GM19372 (cell line): ENCODE data around the gene TCF7L2.
"Not testable (repeated sequence)": the region's sequence is repeated elsewhere in the genome, so short reads cannot be mapped to it uniquely, and the experiment has no call there.

Experiments used
- ATAC-seq: cut with Tn5 transposase; IDR thresholded peaks from one replicate; pipeline ENCODE4 v1.9.1; 2021; ENCODE audit warnings: mild to moderate bottlenecking, low read depth, moderate library complexity; ENCODE audit not compliant: unreplicated experiment

The TCF7L2 gene

DNA sequence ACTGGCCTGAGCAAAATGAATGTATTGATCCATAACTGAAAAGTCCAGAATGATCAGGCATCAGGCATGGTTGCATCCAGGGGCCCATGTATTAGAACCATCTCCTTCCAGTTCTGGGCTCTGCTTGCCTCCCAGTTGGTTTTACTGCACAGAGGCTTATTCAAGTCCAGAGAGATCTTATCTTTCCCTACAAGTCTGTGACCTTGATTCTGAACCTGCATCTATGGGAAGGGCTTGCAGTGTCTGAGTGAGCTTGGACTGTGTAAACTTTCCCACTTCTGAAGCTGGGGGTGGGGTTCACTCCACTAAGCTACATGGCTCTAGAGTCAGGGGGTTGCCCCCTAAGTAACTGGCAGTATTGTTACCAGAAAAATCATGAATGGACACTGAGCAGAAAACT lies 136.2 kb downstream of the TCF7L2 start:
- ATAC-seq, result no peak

DNA sequence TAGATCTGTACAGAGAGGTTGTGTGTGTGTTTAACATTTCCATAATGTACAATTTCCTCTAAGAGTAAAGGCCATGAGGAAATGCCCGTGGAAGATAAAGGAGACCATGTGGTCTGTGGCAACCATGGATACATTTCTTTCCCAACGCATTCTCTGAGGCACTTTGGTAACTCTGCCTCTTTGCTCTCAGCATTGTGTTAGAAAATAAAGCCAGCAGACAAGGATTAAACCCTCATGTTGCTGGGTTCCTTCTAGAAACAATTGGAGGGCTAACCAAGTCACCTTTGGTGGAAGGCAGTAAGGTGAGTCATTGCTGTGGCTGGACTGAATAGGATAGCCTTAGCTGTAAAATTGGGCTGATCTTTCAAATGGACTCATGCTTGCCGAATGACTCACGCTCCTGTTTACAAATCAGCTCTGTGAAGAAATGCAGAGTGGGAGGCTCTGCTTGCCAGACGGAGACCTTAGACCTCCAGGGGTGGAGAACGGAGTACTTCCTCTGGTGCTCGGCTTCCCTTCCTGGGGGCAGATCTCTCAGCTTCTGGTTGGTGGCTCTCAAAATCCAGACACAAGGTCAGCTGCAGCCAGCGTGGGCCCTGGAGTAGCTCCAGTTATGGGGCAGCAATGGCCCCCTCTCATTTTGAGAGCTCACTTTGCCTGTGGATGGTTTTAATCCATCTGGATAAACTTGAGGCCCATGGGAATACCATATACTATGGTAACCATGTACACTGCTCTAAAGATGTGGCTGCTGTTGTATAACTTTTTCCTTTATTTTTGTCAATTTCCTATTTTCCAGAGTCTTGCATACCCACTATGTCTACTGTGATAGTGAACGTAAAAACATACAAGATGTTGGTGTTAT lies 137.3 kb downstream of the TCF7L2 start:
- no peak for ATAC-seq

DNA sequence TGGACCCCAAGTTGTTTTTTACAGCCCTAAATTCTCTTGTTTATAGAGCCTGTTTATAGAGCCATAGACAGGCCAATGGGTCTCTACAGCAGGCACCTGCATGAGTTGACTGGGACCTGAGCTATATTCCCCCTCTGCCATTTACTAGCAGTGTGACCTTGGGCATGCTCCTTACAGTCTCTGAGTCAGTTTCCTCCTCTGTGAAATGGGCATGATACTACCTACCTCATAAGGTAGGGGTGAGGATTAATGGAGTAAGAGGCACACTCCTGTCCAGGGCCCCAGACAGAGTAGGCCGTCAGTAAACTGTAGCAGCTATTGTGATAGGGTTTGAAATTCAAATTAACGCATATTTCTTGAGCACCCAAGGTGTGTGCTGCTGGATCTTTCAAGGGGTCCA lies 138.1 kb downstream of the TCF7L2 start:
- no peak for ATAC-seq

DNA sequence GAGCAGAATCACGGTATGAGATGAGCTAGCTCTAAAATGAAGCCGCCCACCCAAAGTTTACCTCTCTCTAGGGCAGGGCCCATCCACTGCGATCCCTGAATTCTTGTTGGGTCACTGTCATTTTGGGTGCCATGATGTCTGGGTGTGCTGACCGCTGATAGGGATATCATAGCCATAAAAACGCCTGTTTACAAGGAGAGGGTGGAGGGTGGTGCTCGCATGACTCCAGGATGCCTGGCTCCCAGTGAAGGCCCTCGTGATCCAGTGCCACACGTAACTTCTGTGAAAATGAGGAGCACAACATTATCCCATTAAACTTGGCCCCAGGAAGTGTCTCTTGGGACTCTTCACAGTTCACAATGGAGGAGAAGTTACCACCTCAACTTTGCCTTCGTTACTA lies 139.5 kb downstream of the TCF7L2 start:
- no peak for ATAC-seq

DNA sequence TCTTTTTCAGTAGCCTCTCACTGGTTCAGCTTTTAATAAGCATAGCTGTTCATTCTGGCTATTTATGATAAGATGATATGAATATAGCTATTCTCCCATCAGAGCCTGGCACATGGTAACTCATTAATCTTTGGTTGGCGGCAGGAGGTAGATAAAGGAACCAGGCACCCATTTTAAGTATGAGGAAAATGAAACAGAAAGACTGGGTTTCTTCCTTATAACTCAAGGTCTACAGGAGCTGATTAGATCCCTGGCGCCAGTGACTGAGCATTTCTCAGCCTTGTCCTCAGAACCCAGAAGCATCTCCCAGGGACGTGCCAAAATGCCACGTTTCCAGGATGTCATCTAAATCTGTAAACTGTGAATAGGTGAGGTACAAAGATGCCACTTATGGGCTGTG lies 141.9 kb downstream of the TCF7L2 start:
- ATAC-seq, result no peak

DNA sequence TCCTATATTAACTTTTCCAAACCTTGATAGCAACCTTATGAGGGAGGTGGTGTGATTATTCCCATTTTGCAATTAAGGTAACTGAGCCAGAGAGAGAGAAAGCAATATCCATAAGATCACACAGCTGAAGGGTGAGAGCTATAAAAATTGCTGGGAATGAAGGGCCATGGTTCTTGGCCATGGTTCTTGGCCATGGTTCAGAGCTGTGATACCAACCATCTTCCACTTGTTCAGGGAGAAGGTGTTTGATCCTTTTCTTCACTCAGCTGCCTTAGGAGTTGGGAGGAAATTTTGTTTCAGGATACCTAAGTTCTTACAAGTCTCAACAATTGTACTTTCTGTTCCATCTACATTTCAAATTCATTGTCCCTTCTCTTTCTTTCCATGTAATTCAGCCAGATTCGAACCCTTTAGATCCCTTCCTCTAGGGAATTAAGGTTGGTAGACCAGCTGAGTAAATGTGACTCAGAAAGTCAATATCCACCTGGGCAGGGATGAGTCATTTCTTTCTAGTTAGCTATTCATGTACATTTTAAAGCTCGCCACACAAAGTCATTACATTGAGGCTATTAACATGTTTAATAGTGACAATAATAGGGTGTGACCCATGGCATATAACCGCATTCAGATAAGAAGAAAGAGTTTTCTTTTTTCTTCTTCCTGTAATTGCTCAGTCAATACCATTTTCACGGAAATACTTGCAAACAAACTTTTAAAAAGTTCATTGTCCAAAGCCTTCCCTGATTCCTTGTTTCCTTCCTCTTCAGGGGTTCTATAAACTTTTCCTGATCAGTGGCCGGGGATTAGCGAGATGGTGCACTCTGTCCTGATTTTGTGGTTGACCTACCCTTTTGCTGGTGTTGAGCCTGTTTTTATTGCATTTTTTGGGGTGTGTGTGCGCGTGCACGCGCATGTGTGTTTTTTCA lies 143.4 kb downstream of the TCF7L2 start:
- no peak for ATAC-seq

DNA sequence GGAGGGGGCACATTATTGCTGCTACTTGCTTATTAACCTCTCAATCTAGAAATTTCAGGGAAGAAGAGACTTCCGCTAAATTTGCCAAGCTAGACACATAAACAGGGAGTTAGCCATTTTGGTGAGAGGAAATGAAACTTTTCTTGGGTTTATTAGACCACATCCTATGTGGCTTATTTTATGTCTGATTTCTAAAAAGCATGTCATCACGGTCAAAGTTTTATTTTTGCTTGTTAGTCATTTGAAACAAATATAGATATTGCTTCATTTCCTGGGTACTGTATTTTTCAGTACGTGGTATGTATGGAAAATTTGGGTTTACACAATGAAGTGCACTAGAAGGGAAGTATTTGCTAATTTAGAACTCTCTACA lies 144.1 kb downstream of the TCF7L2 start:
- peak; percentile 69 for ATAC-seq

DNA sequence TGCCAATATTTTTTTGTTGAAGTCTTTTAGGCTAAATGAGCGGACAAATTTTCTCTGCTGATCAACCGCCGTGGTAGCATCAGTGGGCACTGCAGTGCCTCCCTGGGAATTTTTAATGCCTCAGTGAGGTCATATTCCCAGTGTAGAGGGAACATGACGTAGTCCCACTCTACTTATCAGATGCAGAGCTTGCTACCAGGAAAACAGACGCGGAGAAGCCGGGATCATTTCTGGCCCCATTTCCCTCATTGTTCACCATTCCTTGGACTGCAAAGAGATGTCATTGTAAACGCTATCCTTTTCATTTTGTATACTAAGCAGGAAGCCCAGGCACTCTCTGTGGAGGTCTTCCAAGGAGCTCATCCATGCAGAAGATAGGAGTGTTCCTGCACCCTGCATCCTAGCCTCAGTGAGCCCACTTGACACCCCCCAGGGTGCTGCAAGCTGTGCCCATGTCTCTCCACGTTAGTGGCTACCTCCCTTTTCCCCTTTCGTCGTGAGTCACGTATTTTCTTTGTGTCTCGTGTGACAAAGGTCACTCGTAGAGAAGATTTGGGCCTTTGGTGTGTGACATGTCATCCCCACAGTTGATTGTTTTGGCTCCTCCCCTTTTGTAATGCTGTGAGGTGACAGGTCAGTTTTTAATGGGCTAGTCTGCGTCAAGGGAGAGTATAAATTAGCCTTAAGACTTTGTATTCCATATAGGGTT lies 145.5 kb downstream of the TCF7L2 start:
- no peak for ATAC-seq

DNA sequence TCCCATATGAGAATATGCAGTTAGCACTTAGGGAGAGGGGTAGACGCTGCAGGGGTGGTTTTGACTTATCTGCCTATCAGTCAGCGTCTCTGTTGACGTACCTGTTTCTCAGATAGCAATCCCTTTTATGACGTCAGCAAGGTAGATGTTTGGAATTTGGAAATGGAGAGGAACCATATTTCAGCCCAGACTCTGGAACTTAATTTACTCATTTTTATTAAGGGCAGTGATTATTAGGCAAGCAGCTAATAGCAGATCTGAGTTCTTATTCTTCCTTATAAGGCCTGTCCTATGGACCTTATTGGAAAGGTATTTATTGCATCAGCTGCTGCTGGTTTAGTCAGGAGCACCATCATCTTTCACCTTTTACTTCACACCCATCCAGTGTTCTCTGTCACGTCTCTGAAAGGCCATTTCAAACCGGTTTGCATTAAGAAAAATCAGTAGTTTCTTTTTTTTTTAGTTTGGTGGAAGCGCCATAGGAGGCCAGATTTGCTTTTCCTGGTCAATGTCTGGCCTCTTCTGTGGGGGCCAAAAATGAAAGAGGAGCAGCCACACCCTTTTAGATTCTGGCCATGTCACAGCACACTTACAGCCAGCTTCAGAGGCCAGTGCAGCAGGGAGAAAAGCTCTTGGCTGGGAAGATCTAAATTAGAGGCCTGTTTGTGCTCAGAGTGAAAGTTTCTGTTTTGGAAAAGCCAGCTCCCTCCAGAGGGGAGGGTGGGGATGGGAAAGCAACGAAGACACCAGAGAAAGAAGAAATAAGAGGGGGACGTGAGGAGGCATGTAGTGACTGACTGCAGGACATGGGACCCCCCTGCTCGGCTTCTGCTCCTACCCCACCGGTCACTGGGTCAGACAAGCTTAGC lies 146.3 kb downstream of the TCF7L2 start:
- ATAC-seq, result no peak

DNA sequence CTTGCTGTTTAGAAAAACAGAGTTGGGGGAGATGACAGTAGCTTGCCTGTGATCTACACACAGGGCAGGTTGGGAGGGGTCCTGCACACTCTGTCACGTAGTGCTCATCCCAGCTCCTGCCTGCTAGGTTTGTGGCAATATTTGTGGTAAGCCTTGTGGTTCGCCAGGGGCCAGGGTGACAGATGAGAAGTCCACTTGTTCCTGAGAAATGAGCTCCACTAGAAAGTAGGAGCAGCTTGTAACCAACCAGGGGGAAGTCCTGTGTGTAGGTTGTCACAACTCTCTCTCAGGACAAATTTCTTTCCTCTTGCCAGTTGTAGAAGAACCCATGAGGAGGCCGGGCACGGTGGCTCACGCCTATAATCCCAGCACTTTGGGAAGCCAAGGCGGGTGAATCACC lies 147.0 kb downstream of the TCF7L2 start:
- ATAC-seq, result no peak

DNA sequence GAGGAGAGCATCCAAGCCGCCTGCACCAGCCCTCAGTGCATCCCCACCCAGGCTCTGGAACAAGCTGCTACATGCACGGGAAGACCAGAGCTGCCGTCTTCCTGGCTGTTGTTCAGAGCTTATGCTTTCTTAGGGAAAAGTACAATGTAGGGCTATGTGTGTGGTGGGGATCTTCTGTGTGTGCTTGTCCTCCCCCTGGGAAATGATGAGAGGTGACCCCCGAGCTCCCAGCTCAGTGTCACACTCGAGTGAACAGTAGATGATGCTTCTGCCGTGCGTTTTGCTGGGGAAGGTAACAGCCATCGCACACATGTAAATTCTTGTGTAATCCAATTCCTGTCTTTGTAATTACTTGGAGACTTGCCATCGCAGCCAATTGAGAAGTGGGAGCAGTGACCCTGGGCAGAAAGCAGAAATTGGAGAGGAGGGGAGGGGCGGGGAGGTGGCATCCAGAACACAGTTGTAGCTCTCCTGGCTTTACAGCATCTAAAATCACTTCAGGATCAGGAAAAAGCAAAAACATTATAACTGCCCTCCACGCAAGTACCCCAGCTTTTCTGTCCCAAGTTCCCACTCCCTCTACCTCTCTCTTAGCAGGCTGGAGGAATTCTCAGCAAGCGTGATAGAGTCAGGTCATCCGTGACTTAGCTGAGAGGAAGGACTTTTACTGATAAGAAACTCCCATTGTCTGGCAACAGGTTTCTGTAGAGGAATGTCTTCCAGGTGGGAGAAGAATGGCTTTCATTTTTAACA lies 149.6 kb downstream of the TCF7L2 start:
- no peak for ATAC-seq

DNA sequence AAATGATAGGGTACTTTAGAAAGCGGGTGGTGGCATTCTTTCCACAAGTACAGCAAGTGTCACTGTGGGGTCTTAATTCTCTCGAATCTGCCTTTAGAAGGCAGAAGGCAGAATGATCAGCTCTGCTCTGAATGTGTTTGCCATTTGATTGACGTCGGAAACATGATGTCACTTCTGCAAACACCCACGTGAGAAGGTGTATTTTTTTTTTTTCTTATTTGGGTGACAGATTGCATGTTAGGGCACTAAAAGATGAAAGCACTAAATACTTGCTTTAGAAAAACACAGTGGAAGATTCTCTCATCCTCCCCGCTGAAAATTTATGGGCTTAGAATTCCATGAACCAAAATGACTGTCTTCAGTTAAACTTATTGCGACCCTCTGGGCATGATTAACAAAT lies 150.2 kb downstream of the TCF7L2 start:
- ATAC-seq, result no peak

DNA sequence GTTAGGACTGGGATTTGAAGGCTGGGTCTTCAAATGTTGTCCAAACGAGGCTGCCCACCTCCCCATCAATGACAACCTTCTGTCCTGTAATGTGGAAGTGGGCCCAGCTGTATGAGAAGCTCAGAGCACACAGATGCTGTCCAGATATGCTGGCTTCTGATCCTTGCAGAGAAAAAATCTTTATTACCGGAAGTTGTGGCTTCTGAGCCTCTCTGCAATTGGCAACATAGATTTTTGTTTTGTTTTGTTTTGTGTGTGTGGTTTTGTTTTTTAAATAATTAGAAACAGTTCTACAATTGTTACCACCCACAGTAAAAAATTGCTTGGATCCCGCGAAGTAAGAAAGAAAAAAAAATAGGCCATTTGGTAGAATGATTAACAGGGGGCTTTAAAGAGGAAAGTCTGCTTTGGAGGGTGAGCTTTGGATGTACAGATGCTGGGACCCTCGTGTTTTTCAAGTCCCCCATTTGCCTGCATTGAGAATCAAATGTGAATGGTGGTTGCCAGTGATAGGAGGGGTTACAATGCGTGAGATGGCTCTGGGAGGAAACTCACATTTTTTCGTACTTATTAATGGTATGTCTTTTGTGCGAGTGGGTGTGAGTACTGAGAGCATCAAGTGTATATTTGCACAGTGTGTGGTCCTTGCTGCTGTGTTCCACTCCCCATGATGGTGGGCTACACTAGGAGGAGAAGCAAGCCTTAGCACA lies 153.2 kb downstream of the TCF7L2 start:
- no peak for ATAC-seq

DNA sequence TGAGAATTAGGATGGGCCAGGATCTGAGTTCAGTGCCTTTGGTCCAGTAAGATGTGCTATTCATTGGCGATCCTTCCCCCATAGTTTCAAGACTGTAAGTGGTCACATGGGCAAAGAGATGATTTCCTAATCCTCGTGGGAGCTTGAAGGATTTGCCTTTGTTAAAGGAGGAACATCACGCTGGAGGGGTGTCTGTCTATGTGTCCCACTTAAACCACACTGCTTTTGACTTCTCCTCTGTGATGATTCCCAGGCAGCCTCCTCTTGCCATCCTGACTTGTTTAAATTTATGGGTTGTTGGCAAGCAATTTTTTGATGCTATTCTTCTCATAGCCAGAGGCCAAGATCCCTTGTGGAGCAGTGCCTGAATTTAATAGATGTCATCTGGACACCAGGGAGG lies 154.0 kb downstream of the TCF7L2 start:
- ATAC-seq, result no peak

DNA sequence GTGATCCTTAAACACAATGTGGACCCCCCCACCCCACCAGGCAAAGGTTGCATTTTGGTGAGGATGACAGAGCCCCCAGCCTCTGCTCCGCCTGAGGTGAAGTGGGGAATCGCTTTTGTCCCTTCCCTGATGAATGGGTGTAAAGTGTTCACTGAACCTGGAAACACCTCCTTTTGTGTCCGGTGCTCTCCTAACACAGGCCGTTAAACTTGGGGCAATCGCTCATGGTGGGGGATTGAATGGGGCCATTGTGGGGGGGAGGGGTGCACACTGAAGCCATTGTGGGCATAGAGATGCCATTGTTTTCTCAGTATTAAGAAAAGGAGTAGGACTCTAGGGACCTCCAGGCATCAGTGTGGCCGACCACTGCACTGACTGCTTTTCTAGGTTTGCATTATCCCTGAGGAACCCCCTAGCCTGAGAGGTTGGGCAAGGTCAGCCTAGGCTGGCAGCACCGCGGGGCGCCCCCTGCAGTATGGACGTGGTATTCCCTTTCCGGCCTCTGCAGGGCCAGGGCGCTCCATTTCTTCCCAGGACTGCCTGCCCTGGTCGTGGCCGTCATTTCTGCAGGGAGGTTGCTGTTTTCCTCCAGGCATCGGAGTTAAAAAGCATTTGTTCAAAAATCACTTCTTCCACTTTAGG lies 158.3 kb downstream of the TCF7L2 start:
- ATAC-seq, result no peak

DNA sequence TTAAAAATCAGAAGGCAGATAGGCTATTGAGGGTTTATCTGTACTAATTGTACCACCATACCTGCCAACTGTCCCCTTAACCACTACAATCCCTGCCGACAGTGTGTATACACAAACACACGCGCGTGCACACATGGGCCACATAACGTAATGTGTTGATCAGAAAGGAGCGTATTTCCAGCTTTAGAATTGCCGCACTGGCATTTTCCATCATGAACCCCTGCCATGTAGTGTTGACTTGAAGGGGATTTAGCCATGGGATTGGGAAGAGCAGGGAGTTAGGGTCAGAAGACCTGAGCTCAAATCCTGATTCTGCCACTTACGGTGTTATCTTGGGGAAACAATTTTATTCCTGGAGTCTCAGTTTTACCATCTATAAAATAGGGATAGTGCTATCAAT lies 158.9 kb downstream of the TCF7L2 start:
- no peak for ATAC-seq

DNA sequence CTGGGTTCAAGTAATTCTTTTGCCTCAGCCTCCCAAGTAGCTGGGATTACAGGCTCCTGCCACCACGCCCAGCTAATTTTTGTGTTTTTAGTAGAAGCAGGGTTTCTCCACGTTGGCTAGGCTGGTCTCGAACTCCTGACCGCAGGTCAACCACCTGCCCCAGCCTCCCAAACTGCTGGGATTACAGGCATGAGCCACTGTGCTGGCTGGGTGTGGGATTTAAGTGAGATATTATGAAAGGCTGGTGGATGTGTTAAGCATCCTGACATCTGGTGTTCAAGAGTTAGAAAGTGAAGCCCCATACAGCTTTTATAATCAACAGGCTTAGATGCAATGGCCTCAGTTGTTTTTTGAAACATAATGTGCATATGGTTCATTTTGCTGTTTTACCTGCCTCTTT lies 159.4 kb downstream of the TCF7L2 start:
- ATAC-seq, result not testable (repeated sequence)

DNA sequence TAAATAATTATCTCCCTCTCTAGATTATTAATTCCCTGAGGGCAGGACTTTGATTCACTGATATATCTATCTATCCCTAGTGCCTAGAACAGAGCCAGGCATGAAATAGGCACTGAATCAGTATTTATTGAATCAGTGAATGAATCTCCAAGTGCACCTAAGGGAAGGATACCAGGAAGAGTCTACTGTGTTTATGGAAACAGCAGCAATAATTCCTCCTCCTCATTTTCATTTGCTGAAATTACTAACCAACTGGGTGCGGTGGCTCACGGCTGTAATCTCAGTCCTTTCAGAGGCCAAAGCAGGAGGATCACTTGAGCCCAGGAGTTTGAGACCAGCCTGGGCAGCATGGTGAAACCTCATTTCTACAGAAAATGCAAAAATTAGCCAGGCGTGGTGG lies 161.2 kb downstream of the TCF7L2 start:
- ATAC-seq, result no peak
